ENCODE data around the gene AQP3.

- no peak for TF ChIP-seq POLR2AphosphoS5 (IDR thresholded peaks at IDR 0.05; ENCODE audit: insufficient read depth in 1 of 2, low read depth in 1 of 2)
- no peak for TF ChIP-seq CTCF (IDR thresholded peaks at IDR 0.05)
- no peak for TF ChIP-seq POLR2A (IDR thresholded peaks at IDR 0.05)
Measured at GRCh38 chr9:33489066-33489465, 41.7 kb upstream of the AQP3 start.
